HEK293 (cell line): Measurements from ENCODE around the gene SIPA1.
A peak's percentile ranks its signal among the peaks of the same experiment; 100 is the strongest.

Source experiments
- CTCF ChIA-PET: fragments of 350-600 bp; formaldehyde crosslinking; extraction: SDS; loops from one replicate; lab custom pipeline; 2021; ENCODE audit warnings: antibody characterized with exemption; lab: Yijun Ruan, JAX
- POLR2A ChIA-PET: fragments of 300-600 bp; formaldehyde crosslinking; extraction: SDS; loops from one replicate; lab custom pipeline; 2020; ENCODE audit warnings: antibody characterized with exemption, inconsistent platforms; lab: Yijun Ruan, JAX
- H3K27ac ChIP-seq: fragments of 200-500 bp; sonication (Bioruptor generic); 2 replicates; pipeline ENCODE4 v1.5.1; 2014; ENCODE audit warnings: low read depth, low read length, control low read depth, inconsistent platforms; ENCODE audit errors: extremely low read depth
- H3K36me3 ChIP-seq, 2 experiments: fragments of 200-500 bp in 1 of 2; sonication (Bioruptor generic) in 1 of 2; 1 replicate in 1 of 2; 2 replicates in 1 of 2; pipeline ENCODE4 v1.5.1; 2014 to 2017; ENCODE audit warnings: inconsistent platforms in 2 of 2, low read length in 2 of 2; ENCODE audit not compliant: control insufficient read depth in 2 of 2, insufficient read depth in 1 of 2
- H3K4me1 ChIP-seq: fragments of 200-500 bp; sonication (Bioruptor generic); 2 replicates; pipeline ENCODE4 v1.5.1; 2014; ENCODE audit warnings: mild to moderate bottlenecking, low read length, inconsistent platforms; ENCODE audit not compliant: control insufficient read depth, insufficient read depth
- H3K4me3 ChIP-seq: 2 replicates; pipeline ENCODE4 v1.5.1; 2011; ENCODE audit warnings: low read depth, mild to moderate bottlenecking, control low read depth, low read length, moderate library complexity
- H3K9me3 ChIP-seq: fragments of 200-500 bp; sonication (Bioruptor generic); 2 replicates; pipeline ENCODE4 v1.5.1; 2014; ENCODE audit warnings: low read depth, low read length, inconsistent platforms; ENCODE audit not compliant: control insufficient read depth, insufficient read depth
- BCL11B ChIP-seq: fragments of 450-650 bp; formaldehyde crosslinking; IDR thresholded peaks from 2 replicates; pipeline ENCODE4 v1.5.1; 2016; ENCODE audit warnings: low read depth, missing biosample characterization, missing genetic modification characterization
- KLF1 ChIP-seq: fragments of 450-650 bp; formaldehyde crosslinking; IDR thresholded peaks from 2 replicates; pipeline ENCODE4 v1.5.1; 2016; ENCODE audit warnings: missing biosample characterization, missing genetic modification characterization
- SCRT1 ChIP-seq: fragments of 450-650 bp; formaldehyde crosslinking; IDR thresholded peaks from 2 replicates; pipeline ENCODE4 v1.5.1; 2016; ENCODE audit warnings: missing biosample characterization, missing genetic modification characterization, borderline replicate concordance
- SCRT2 ChIP-seq: fragments of 450-650 bp; formaldehyde crosslinking; IDR thresholded peaks from 2 replicates; pipeline ENCODE4 v1.5.1; 2016; ENCODE audit warnings: missing biosample characterization, missing genetic modification characterization
- SP2 ChIP-seq: fragments of 450-650 bp; formaldehyde crosslinking; IDR thresholded peaks from 2 replicates; pipeline ENCODE4 v1.5.1; 2016; ENCODE audit warnings: missing biosample characterization, missing genetic modification characterization
- ZBTB17 ChIP-seq: fragments of 450-650 bp; formaldehyde crosslinking; IDR thresholded peaks from 2 replicates; pipeline ENCODE4 v1.5.1; 2016; ENCODE audit warnings: missing biosample characterization, missing genetic modification characterization
- ZFP3 ChIP-seq: fragments of 450-650 bp; formaldehyde crosslinking; IDR thresholded peaks from 2 replicates; pipeline ENCODE4 v1.5.1; 2016; ENCODE audit warnings: low read depth, missing biosample characterization, missing genetic modification characterization
- ZNF155 ChIP-seq: fragments of 450-650 bp; formaldehyde crosslinking; IDR thresholded peaks from 2 replicates; pipeline ENCODE4 v1.5.1; 2016; ENCODE audit warnings: missing biosample characterization, missing genetic modification characterization
- ZNF2 ChIP-seq: fragments of 450-650 bp; formaldehyde crosslinking; IDR thresholded peaks from 2 replicates; pipeline ENCODE4 v1.5.1; 2016; ENCODE audit warnings: missing biosample characterization, missing genetic modification characterization
- ZNF341 ChIP-seq: fragments of 450-650 bp; formaldehyde crosslinking; IDR thresholded peaks from 2 replicates; pipeline ENCODE4; 2016; ENCODE audit warnings: low read depth, missing biosample characterization, missing genetic modification characterization
- ZNF394 ChIP-seq: fragments of 450-650 bp; formaldehyde crosslinking; IDR thresholded peaks from 2 replicates; pipeline ENCODE4 v1.5.1; 2016; ENCODE audit warnings: missing biosample characterization, missing genetic modification characterization, mild to moderate bottlenecking, moderate library complexity, borderline replicate concordance
- ZNF426 ChIP-seq: fragments of 450-650 bp; formaldehyde crosslinking; IDR thresholded peaks from 2 replicates; pipeline ENCODE4 v1.5.1; 2017; ENCODE audit warnings: missing biosample characterization, missing genetic modification characterization, mild to moderate bottlenecking, inconsistent platforms, moderate library complexity
- ZNF433 ChIP-seq: fragments of 450-650 bp; formaldehyde crosslinking; IDR thresholded peaks from 2 replicates; pipeline ENCODE4 v1.5.1; 2016; ENCODE audit warnings: missing biosample characterization, missing genetic modification characterization, low read depth
- ZNF548 ChIP-seq: fragments of 450-650 bp; formaldehyde crosslinking; IDR thresholded peaks from 2 replicates; pipeline ENCODE4 v1.5.1; 2016; ENCODE audit warnings: missing biosample characterization, missing genetic modification characterization
- ZNF558 ChIP-seq: fragments of 450-650 bp; formaldehyde crosslinking; IDR thresholded peaks from 2 replicates; pipeline ENCODE4 v1.5.1; 2016; ENCODE audit warnings: missing biosample characterization, missing genetic modification characterization
- ZNF629 ChIP-seq: fragments of 450-650 bp; formaldehyde crosslinking; IDR thresholded peaks from 2 replicates; pipeline ENCODE4 v1.5.1; 2017; ENCODE audit warnings: missing biosample characterization, missing genetic modification characterization
- TF ChIP-seq, protein P1 (sequence below): fragments of 450-650 bp; formaldehyde crosslinking; IDR thresholded peaks from 2 replicates; pipeline ENCODE4 v1.5.1; 2016; ENCODE audit warnings: missing biosample characterization, missing genetic modification characterization
- TF ChIP-seq, protein P2 (sequence below): fragments of 450-650 bp; formaldehyde crosslinking; IDR thresholded peaks from 2 replicates; pipeline ENCODE4 v1.5.1; 2017; ENCODE audit warnings: missing biosample characterization, missing genetic modification characterization
- TF ChIP-seq, protein P3 (sequence below): fragments of 450-650 bp; formaldehyde crosslinking; IDR thresholded peaks from 2 replicates; pipeline ENCODE4 v1.5.1; 2016; ENCODE audit warnings: missing biosample characterization, missing genetic modification characterization
- TF ChIP-seq, protein P4 (sequence below): fragments of 450-650 bp; formaldehyde crosslinking; IDR thresholded peaks from 2 replicates; pipeline ENCODE4 v1.5.1; 2017; ENCODE audit warnings: missing biosample characterization, missing genetic modification characterization

Gene SIPA1

DNA sequence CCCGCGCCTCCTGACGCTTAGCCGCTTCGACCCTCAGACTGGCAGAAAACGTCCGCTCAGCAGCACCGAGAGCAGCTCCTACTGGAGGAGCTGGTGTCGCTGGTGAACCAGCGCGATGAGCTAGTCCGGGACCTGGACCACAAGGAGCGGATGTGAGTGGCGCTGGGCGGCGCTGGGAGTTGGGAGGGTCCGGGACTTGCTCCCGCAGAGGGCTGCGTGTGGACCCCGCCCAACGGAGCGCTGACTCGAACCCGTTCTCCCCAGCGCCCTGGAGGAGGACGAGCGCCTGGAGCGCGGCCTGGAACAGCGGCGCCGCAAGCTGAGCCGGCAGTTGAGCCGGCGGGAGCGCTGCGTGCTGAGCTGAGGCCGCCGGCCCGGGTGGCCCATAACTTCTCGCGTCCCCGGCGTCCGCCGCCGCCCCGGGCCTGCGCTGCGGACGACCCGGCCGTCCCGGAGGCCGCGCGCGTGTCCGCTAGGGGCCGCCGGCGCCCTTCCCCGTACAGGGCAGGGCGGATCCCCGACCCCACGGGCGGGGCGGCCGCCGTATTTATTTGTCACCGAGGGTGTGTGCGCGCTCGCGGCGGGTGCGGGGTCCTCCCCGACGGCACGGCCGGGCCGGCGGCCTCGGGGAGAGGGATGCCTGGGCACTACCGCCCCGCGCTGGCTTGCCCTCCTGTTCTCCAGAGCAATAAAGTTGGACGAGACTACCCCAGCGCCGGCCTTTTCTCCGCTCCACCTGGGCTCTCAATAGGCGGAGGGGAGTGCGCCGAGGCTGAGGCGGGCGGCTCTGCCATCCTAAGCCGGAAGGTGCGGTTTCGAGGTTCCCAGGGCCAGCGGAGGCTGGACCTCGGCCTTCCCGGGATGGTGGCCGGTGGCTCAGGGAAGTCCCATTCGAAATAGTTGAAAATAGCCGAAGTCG lies 45.7 kb upstream of the SIPA1 start:
- Histone ChIP-seq H3K9me3 (no peaks in the 10 kb centered on the region), H3K36me3 (no peaks in the 10 kb centered on the region), H3K4me3 (no peak overlapping the region), H3K4me1 (no peaks in the 10 kb centered on the region), H3K27ac (no peak overlapping the region)
- TF ChIP-seq ZNF155 (tag by site-specific recombination) (no peak), ZNF341 (tag by site-specific recombination) (0 out of 2 replicates have a peak, but pooled peaks have one; percentile 13), ZNF394 (tag by site-specific recombination) (no peak), SP2 (tag by site-specific recombination) (peak; percentile 43), KLF1 (tag by site-specific recombination) (peak; percentile 82; the same call in 1 of the 2 replicates), ZBTB17 (tag by site-specific recombination) (no peak), BCL11B (tag by site-specific recombination) (no peak), ZNF558 (tag by site-specific recombination) (no peak), ZNF629 (tag by site-specific recombination) (no peak)
- TF ChIP-seq, protein P1, sequence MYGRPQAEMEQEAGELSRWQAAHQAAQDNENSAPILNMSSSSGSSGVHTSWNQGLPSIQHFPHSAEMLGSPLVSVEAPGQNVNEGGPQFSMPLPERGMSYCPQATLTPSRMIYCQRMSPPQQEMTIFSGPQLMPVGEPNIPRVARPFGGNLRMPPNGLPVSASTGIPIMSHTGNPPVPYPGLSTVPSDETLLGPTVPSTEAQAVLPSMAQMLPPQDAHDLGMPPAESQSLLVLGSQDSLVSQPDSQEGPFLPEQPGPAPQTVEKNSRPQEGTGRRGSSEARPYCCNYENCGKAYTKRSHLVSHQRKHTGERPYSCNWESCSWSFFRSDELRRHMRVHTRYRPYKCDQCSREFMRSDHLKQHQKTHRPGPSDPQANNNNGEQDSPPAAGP (tag by site-specific recombination) = no peak
- TF ChIP-seq, protein P2, sequence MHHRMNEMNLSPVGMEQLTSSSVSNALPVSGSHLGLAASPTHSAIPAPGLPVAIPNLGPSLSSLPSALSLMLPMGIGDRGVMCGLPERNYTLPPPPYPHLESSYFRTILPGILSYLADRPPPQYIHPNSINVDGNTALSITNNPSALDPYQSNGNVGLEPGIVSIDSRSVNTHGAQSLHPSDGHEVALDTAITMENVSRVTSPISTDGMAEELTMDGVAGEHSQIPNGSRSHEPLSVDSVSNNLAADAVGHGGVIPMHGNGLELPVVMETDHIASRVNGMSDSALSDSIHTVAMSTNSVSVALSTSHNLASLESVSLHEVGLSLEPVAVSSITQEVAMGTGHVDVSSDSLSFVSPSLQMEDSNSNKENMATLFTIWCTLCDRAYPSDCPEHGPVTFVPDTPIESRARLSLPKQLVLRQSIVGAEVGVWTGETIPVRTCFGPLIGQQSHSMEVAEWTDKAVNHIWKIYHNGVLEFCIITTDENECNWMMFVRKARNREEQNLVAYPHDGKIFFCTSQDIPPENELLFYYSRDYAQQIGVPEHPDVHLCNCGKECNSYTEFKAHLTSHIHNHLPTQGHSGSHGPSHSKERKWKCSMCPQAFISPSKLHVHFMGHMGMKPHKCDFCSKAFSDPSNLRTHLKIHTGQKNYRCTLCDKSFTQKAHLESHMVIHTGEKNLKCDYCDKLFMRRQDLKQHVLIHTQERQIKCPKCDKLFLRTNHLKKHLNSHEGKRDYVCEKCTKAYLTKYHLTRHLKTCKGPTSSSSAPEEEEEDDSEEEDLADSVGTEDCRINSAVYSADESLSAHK (tag by site-specific recombination) = peak; percentile 60
- TF ChIP-seq, protein P3, sequence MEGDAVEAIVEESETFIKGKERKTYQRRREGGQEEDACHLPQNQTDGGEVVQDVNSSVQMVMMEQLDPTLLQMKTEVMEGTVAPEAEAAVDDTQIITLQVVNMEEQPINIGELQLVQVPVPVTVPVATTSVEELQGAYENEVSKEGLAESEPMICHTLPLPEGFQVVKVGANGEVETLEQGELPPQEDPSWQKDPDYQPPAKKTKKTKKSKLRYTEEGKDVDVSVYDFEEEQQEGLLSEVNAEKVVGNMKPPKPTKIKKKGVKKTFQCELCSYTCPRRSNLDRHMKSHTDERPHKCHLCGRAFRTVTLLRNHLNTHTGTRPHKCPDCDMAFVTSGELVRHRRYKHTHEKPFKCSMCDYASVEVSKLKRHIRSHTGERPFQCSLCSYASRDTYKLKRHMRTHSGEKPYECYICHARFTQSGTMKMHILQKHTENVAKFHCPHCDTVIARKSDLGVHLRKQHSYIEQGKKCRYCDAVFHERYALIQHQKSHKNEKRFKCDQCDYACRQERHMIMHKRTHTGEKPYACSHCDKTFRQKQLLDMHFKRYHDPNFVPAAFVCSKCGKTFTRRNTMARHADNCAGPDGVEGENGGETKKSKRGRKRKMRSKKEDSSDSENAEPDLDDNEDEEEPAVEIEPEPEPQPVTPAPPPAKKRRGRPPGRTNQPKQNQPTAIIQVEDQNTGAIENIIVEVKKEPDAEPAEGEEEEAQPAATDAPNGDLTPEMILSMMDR (tag by site-specific recombination) = no peak
- TF ChIP-seq, protein P4, sequence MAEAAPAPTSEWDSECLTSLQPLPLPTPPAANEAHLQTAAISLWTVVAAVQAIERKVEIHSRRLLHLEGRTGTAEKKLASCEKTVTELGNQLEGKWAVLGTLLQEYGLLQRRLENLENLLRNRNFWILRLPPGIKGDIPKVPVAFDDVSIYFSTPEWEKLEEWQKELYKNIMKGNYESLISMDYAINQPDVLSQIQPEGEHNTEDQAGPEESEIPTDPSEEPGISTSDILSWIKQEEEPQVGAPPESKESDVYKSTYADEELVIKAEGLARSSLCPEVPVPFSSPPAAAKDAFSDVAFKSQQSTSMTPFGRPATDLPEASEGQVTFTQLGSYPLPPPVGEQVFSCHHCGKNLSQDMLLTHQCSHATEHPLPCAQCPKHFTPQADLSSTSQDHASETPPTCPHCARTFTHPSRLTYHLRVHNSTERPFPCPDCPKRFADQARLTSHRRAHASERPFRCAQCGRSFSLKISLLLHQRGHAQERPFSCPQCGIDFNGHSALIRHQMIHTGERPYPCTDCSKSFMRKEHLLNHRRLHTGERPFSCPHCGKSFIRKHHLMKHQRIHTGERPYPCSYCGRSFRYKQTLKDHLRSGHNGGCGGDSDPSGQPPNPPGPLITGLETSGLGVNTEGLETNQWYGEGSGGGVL = no peak
- CTCF ChIA-PET = interaction anchor here (0.6 to 4.1 kb wide), 13 partner anchors 10 to 325 kb away, joined by 3 to 46 read pairs (median 6); partner anchors contain the start of genes FAM89B, MAP3K11, PCNX3 and SCYL1
- POLR2A ChIA-PET = interaction anchor here (0.6 to 2.0 kb wide), 8 partner anchors 8 to 654 kb away, joined by 3 to 8 read pairs (median 4); partner anchors contain the start of genes FAM89B and PCNX3

DNA sequence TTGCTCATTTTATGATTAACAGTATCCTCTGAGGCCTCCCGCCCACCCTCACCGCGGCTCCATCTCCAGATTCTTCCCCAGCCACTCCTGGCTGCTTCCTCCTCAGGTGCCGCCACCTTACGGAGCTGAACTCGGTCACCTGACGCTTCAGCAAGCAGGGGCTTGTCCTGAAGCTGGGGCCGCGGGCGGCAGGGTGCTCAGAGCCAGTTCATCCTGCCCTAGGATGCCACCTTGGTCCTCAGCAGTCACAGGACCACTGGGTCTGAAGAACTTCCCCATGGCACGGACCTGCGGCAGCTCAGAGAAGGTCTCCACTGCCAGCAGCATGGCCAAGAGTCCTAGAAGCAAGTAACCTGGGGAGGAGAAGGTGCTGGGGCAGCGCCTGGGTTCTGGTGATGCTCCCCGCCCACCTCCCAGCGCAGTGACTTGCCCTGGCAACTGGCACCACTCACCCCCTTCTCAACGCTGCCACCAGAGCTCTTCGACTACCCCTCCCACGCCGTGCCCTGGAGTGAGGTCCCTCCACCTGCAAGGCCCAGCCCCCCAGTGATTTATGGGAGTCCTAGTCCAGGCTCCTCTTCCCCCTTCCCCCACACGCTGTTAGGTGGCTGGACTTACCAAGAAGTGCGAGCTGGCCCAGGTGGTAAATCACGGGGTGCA lies 44.9 kb upstream of the SIPA1 start:
- TF ChIP-seq SCRT1 (0 out of 2 replicates have a peak, but pooled peaks have one; percentile 65), ZNF433 (no peak), SCRT2 (tag by site-specific recombination) (peak; percentile 72), ZNF2 (tag by site-specific recombination) (no peak), ZNF548 (no peak), ZFP3 (tag by site-specific recombination) (no peak), ZNF426 (tag by site-specific recombination) (no peak)
- POLR2A ChIA-PET = interaction anchor here (1.1 to 2.0 kb wide), 4 partner anchors 10 to 22 kb away, joined by 3 to 8 read pairs (median 6); partner anchors contain the start of genes FAM89B and PCNX3
- CTCF ChIA-PET = interaction anchor here (0.6 to 4.1 kb wide), 19 partner anchors 11 to 519 kb away, joined by 3 to 46 read pairs (median 6); partner anchors contain the start of genes EHBP1L1, FAM89B, MAP3K11 and PCNX3
- no peaks in the 10 kb centered on the region for H3K4me1 ChIP-seq
- H3K9me3 ChIP-seq = no peaks in the 10 kb centered on the region
- H3K4me3 ChIP-seq = no peak overlapping the region
- H3K27ac ChIP-seq = no peak overlapping the region
- H3K36me3 ChIP-seq = peaks cover 0 to 7% of the 10 kb centered on the region in 2 experiments; a peak in 1 of 3 replicates
